ENCODE measurements around the gene PTTG1IP. TPM values are rescaled to one million over a fixed set of nuclear protein-coding genes. Genes with fewer than 3 reads are reported as not detected.

PTTG1IP gene
- total RNA-seq = 100 to 1,000 TPM in 3 of 4 donors, 10 to 100 TPM in 1; 83.1 to 132 (median 114) TPM

- Histone ChIP-seq H3K9me3 (no peaks in the 10 kb centered on the region), H3K27ac (peak within 1 kb of the TSS; percentile 95 to 97 (median 96)), H3K27me3 (no peaks in the 10 kb centered on the region), H3K4me1 (peaks cover 32 to 76% (median 39%) of the 10 kb centered on the region in 3 donors), H3K36me3 (no peaks in the 10 kb centered on the region), H3K4me3 (peak within 1 kb of the TSS; percentile 87 to 96 (median 92))
- peak; percentile 84 for DNase-seq
- WGBS, 2 donors = 0% methylated on average over 10 of the region's 123 CpGs
- intact Hi-C loops (cut with DNase I) = loop anchor here (5.0 kb wide), 1 partner anchor 71 kb away; the partner anchor contains the start of gene UBE2G2
- TF ChIP-seq POLR2A (IDR thresholded peaks at IDR 0.05) (peak in 3 of 4 donors; percentile 42 to 83 (median 65)), CTCF (IDR thresholded peaks at IDR 0.05) (peak in 2 of 6 experiments; percentile 9 to 33)
Measured at GRCh38 chr21:44873356-44874239, at the start of gene PTTG1IP. TSS of gene PTTG1IP (minus strand) at chr21:44873690. CDS start at chr21:44873616, 74 bp downstream.

- DNase-seq = no peak
- no peaks in the 10 kb centered on the region for H3K36me3 ChIP-seq
- TF ChIP-seq CTCF (IDR thresholded peaks at IDR 0.05) (no peak), POLR2A (IDR thresholded peaks at IDR 0.05) (no peak)
- H3K27ac ChIP-seq = no peak overlapping the region
- peaks cover 13 to 41% (median 26%) of the 10 kb centered on the region in 3 donors for H3K4me1 ChIP-seq
- no peak overlapping the region for H3K4me3 ChIP-seq
- intact Hi-C loops (cut with DNase I) = no loop called here
- WGBS, 2 donors = 65 to 67% methylated on average over 4 to 5 of the region's 5 CpGs
- peaks cover 0 to 48% (median 0%) of the 10 kb centered on the region in 4 donors for H3K27me3 ChIP-seq
- no peaks in the 10 kb centered on the region for H3K9me3 ChIP-seq
Measured at GRCh38 chr21:44921928-44922327, 48.4 kb upstream of the PTTG1IP start.

GRCh38 chr21:44920694-44921604 lies 47.5 kb upstream of the PTTG1IP start, which contains the start of gene ITGB2:
TSS of gene ITGB2 (minus strand) at chr21:44920899. CDS start at chr21:44910782, 10,117 bp downstream.
- H3K27me3 ChIP-seq = peaks cover 0 to 40% (median 0%) of the 10 kb centered on the region in 4 donors
- H3K36me3 ChIP-seq = no peaks in the 10 kb centered on the region
- 46 to 71% methylated on average over 19 to 21 of the region's 29 CpGs for WGBS, 2 donors
- no peaks in the 10 kb centered on the region for H3K9me3 ChIP-seq
- no peak for DNase-seq
- H3K4me1 ChIP-seq = peaks cover 4 to 40% (median 19%) of the 10 kb centered on the region in 3 donors
- TF ChIP-seq POLR2A (IDR thresholded peaks at IDR 0.05) (peak in 1 of 4 donors; percentile 27), CTCF (IDR thresholded peaks at IDR 0.05) (no peak)
- H3K4me3 ChIP-seq = peak within 1 kb of the TSS; percentile 15 to 59 (median 41)
- H3K27ac ChIP-seq = peak within 1 kb of the TSS in 2 of 4 donors; percentile 57 to 68
- intact Hi-C loops (cut with DNase I) = no loop called here

GRCh38 chr21:44919913-44920693 lies 46.6 kb upstream of the PTTG1IP start:
- H3K4me3 ChIP-seq = peak overlapping the region; percentile 15 to 59 (median 41)
- peak overlapping the region in 2 of 4 donors; percentile 57 to 68 for H3K27ac ChIP-seq
- no peaks in the 10 kb centered on the region for H3K36me3 ChIP-seq
- H3K4me1 ChIP-seq = peaks cover under 1 to 40% (median 11%) of the 10 kb centered on the region in 3 donors
- peaks cover 0 to 40% (median 0%) of the 10 kb centered on the region in 4 donors for H3K27me3 ChIP-seq
- no peak for DNase-seq
- no peaks in the 10 kb centered on the region for H3K9me3 ChIP-seq
- intact Hi-C loops (cut with DNase I) = no loop called here
- WGBS, 2 donors = 63 to 72% methylated on average over 14 to 16 of the region's 28 CpGs
- no peak for TF ChIP-seq POLR2A (IDR thresholded peaks at IDR 0.05)
- no peak for TF ChIP-seq CTCF (IDR thresholded peaks at IDR 0.05)
